GM18511 (cell line): Measurements from ENCODE around the gene PTPN2.

ENCODE experiments used
- ATAC-seq: cut with Tn5 transposase; IDR thresholded peaks from one replicate; pipeline ENCODE4 v1.9.1; 2021; ENCODE audit warnings: mild to moderate bottlenecking, moderate library complexity; ENCODE audit not compliant: unreplicated experiment

PTPN2 gene

DNA sequence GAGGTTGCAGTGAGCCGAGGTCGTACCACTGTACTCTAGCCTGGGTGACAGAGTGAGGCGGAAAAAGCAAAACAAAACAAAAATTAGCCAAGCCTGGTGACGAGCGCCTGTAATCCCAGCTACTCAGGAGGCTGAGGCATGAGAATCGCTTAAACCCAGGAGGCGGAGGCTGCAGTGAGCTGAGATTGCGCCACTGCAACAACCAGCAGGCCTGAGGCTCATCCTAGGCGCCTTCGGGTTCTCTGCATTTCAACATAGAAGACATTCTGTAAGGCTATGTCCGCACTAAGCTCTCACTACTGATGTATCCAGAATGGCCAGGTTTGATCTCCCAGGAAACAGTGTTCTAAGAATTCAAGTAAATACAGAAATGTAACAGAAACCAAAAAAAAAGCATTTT is 23.5 kb downstream of the PTPN2 start:
- no peak for ATAC-seq

DNA sequence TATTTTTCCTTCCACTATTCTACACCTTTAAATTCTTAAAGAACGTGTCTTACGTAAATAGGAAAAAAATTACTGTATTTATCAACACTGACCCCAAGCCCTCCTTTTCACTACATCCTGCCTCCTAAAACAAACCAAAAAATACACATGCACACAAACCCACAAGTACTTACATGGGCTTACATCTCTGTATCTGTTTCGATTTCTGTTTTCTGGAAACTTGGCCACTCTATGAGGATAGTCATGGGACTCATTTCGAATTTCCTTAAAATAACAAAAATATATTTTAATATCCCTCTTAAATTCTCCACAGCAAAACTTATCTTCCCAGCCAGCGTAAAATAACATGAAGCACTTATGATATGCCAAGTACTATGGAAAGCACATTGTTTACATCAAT is 25.0 kb downstream of the PTPN2 start:
- no peak for ATAC-seq

DNA sequence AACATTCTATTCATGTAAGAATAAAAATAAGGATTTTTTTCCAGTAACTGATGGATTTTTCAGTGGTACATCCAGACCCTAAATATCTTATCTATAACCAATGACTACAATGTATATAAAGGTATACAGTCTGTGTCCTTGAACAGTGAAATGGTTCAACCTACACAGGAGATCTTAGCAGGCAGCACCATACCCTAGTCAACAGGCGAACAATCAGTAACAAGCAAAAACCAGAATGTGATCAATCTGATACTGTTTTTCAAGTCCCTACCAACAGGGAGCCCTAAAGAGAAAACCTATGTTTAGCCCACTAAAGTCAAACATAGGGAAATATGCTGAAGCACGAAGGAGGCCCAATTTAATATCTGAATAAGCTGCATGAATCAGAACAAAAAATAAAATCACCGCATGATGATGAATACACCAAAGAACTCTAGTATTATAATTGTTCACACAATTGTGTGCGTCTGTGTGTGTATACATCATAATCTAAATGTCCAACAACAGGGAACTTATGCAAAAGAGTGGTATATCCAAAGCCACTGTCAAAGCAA is 26.0 kb downstream of the PTPN2 start:
- no peak for ATAC-seq

DNA sequence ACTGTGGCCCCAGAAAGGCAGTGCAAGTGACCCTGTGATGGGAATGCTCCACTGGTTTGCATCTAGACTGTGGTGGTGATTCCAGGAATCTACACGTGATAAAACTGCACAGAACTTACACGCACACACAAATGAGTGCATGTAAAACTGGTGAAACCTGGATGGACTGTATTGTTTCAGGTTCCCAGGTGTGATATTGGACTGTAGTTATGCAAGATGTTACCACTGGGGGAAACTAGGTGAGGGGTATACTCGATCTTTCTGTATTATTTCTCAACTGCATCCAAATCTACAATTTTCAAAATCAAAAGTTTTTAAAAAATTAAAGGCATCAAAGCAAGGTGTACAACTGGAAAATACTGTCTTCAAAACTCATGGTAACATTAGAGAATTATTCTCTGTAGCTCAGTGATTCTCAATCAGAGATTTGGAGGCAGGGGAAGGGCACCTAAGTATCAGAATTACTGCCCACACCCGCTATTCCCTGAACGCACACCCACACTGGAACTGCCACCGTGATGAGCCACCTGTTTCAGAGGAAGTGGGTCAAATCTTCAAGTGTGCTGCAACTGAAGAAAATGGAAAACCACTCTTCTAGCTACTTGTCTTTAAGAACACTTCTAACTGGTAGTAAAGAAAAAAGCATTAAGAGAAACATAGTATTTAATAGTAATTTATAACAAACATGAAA is 26.7 kb downstream of the PTPN2 start:
- no peak for ATAC-seq

DNA sequence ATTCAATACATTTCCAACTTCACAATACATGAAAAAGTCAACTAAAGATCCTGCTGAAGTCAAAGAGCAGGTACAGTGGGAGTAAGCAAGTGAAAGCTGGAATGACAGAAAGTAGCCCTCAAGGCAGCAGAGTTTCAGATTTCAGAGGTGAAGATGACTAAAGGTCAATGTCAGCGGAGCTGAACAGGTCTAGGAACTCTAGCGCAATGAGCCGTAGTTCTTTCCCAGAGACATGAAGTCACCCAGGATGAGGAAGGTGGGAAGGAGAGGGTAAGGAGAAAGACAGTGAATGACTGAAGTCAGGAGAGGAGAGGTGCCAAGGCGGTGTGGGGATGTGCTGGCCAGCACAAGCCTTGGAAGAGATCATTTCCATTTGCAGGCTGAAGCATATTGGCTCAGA is 28.1 kb downstream of the PTPN2 start:
- no peak for ATAC-seq

DNA sequence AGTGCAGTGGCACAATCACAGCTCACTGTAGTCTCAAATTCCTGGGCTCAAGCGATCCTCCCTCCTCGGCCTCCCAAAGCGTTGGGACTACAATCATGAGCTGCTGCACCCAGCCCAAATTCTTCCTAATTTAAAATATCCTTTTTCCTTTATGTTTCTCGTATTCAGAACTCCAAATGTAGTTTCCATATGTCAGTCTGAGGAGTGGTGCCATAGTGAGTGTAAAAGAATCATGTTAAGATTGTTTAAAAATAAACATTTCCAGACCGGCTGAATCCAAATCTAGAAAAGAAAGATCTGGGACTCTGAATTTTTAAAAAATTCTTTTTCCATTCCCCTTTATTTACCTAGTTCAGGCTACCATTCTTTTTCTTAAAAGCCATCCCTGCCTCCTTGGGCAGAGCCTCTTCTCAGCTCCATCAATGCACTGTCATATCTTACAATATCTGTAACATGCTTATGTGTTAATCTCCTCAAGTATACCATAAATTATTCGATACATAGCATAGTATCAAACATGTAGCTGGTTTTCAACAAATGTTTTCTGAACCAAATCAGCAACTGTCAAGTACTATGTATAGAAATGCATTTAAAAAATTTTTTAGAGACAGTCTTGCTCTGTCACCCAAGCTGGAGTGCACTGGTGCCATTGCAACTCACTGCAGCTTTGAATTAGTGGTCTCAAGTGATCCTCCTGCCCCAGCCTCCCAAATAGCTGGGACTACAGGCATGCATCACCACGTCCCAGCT is 31.3 kb downstream of the PTPN2 start:
- ATAC-seq: no peak

DNA sequence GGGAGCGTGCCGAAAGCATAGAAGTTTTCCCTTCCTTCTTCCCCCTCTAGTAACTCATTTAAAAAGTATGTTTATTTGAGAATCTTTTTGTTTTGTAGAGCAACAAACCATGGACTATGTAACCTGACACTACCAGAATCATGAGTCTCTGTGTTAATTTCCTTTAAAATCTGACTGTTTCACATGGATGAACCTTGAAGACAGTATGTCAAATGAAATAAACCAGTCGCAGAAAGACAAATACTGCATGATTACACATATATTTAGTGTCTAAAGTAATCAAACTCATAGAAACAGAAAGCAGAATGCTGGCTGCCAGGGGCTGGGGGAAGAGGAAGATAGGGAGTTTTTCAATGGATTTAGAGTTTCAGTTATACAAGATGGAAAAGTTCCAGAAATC is 32.3 kb downstream of the PTPN2 start:
- no peak for ATAC-seq

DNA sequence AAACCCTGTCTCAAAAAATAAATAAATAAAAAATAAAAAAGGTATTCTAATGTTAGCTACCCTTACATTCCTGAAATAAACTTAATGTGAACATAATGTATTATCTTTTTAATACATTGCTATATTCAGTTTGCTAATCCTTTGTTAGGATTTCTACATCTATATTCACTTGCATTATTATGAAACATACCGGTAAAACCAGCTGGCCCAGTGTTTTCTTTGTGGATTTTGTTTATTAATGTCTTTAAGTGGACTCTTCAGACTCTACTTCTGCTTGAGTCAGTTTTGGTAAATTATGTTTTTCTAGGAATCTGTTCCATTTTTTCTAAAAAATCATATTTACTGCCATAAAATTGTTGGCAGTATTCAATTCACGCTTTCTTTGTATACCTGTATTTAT is 34.5 kb downstream of the PTPN2 start:
- no peak for ATAC-seq

DNA sequence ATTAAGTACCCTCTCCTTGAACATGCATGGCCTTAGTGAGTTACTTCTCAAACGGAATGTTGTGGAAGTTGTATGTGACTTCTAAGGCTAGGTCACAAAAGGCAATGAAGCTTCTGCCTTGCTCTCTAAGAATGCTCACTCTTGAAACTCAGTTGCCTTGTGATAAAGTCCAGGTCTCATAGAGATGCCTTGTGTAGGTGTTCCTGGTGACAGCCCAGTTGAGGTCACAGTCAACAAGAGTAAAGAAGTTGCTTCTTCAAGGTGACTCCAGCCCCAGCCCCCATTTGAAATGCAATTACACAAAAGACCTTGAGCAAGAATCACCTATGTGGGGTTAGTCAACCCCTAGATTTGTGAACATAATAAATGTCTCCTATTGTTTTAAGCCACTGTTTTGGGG is 35.6 kb downstream of the PTPN2 start:
- ATAC-seq: no peak

DNA sequence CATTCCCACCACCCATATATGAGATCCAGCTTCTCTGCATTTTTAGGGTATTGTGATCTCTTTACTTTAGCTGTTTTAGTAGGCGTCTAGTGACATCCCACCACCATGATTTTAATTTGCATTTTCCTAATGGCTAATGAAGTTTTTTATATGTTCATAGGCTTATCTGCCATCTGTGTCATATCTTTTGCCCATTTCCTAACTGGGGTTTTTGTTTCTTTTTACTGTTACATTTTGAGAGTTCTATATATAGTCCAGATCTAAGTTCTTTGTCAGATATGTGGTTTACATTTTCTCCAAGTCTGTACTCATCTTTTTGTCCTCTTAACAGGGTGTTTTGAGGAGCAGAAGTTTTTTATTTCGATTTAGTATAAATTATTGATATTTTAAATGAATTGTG is 39.6 kb downstream of the PTPN2 start:
- no peak for ATAC-seq

DNA sequence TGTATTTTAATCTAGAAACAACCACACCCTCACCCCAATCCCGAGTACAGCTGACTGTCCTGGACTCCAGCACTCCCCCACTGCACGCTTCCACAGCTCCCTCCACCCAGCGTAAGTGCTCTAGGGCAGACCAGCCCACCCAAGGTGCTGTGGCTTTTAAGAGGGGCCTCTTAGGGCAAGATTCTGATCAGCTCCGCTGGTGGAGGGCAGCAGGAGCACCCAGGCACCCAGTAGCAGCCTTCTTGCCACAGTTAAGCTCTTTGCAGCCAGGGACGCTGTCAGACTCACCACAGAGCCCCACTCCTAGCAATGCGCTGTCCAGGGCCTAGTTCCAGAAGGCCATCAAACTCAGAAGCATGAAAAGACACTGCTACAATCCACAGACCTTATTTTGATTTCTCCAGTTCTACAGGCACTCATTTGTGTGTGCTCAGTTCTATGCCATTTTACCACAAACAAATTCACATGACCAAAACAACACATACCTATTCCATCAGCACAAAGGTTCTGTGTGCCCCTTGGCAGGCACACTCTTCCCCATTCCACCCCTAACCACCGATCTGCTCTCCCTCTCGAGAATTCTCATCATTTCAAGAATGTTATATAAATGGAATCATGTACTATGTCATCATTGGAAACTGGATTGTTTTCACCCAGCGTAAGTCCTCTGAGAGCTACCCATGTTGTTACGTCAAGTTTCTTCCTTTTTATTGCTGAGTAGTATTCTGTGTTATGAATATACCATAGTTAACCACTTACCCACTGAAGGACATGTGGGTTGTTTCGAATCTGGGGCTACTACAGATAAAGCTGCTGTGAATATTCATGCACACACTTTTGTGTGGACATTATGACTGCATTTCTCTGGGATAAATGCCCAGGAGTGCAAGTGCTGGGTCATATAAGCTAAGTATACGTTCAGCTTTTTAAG is 40.4 kb downstream of the PTPN2 start:
- no peak for ATAC-seq

DNA sequence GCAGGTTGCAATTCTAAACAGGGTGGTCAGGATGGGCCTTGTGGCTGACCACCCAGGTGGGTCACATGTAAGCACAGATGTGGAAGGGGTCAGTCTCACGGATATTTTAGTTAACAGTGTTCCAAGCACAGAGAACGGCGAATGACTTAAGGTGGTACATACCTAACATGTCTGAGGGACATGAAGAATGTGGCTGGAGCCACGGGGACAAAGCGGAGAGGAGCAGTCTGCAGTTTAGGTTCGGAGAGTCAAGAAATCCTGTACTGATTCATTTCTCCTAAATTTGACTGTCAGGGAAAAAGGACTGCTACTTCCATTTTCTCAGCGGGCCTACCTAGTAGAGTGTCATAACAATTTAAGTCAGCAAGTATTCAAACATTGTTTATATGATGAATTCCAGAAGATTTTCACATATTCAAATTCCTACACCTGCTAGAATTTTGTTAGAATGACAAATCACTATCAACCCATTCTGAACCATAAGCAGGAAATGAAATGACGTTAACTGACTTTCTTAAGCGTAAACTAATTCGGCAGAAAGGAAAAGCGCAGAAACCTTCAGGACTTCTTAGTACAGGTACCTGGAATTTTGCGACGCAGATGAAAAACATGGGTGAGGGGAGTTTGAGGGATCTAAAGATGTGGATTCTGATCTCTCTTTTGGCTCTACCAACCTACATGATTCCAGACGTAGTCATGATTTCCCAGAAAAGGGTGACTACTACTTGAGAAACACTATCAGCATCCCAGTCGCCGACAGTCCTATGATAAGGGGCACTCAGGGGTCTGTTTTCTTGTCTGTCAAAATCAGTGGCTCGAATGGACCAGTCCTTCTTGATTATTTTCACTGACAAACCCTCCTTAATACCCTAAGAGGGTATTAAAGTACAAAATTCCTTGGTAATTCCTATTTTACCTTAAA is 41.3 kb downstream of the PTPN2 start:
- no peak for ATAC-seq

DNA sequence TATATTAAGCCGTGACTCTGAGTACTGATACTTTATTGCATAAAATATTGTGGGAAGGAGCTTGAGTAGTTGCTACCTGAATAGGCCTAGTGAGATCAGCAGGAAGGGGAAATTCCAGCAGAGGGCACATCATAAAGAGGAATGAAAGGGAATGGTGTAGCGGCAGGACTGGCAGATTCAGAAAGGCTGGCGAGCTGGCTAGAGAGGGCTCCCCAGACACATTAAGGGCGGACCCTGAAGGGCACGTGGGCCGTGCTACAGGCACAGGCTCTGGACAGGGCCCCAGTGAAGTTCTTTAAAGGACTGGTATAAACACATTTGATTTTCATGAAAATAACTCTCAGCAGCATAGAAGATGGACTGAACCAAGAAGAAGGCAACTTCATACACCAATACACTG is 43.0 kb downstream of the PTPN2 start:
- no peak for ATAC-seq

DNA sequence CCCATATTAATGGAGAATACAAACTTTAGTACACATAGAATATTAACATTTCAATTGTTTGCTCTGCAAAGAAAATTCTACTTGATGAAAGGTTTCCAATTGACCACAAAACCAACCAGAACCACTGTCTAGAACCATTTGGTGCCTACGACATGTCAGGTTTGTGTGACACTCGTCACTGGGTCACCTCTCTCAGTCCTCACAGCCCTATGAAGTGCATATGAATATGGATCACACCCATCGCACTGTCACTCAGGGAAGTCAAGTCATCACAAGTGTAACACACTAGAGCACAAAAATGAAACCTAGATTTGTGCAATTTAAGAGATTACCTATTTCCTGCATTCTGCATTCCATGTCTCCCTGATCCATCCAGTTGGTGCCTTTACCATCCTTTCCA is 43.7 kb downstream of the PTPN2 start:
- ATAC-seq: no peak

DNA sequence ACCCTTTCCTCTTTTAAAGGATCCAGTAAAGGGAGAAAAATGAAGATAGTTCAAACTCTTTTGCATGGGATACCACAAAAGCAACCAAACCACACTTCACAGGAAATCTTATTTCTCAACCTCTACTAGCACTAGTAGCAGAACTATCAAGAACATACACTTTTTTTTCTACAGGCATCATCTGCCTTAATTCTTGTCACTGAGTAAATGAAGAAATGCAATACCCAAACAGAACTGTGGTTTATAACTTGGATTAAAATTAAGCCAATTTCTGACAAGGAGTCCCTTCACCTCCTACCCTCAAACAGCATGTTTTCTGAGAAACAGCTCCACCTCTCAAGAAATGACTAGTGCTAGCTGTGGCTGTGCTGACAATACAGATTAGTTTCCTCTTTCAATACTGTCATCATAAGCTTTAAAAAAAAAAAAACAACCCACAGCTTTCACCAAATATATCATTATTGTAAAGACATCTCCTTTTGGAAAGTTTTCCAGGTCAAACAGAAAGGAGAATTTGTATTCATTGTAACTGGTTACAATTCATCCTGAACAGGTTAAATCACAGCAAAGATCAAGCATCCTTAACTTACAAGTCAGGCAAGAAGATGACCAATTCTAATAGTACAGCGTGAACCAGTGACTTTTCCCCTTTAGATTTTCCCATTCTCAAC is 44.4 kb downstream of the PTPN2 start:
- peak; percentile 77 for ATAC-seq

DNA sequence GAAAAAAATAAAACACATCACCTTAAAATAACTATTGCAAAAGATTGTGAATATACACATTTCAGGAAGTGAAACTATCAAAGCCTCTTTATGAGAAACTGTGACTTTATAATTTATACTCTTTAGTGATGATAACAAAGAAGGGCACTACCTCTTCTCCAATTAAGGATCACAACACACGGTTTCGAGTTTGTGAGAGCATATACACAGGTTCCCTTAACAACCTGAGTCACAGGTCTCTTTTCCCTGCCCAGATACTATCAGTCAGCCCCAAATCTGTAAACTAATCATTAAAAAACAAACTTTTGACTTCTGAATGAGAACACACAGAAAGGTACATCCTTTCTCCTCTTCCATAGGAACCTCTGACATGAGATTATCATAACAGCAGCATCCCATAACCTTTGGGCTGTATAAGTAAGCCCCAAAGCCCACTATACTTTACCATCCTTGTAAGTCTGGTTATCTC is 44.9 kb downstream of the PTPN2 start:
- ATAC-seq: peak; percentile 71

DNA sequence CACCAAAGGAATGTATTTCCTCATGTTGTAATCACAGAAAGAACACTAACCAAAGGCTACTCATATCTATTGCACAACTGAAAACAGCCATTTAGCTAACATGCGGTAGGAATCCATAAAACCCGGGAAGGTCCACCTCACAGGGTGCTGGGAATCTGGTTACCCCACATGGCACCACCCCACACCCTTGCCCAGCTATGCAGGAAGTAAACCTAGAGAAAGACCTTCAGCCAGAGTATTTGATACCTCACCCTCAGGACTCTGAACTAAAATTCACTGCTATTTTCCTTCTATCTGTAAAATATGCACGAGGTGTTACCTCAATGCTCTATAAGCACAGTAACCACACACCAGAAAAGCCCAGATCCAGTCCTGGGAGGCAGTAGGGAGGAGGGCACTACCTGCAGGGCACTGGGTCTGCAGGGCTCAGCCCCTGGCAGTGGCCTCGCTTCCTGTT is 45.8 kb downstream of the PTPN2 start:
- ATAC-seq: no peak

DNA sequence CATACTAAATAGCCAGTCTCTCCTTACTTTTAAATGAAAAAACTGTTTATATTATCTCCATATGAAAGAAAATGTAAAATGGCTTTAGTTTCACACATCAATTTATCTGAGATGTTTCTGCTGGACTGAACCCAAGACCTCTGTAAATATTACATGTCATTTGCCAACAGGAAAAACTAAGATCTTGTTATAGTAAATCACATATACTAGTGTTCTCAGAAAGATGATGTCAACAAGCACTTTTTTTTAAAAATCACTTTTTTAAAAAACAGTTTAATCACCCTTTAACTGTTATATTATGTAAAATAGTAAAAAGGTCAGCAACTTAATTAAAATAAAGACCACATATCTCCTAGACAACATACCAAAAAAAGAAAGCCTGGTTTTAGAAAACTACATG is 46.3 kb downstream of the PTPN2 start:
- ATAC-seq: no peak

DNA sequence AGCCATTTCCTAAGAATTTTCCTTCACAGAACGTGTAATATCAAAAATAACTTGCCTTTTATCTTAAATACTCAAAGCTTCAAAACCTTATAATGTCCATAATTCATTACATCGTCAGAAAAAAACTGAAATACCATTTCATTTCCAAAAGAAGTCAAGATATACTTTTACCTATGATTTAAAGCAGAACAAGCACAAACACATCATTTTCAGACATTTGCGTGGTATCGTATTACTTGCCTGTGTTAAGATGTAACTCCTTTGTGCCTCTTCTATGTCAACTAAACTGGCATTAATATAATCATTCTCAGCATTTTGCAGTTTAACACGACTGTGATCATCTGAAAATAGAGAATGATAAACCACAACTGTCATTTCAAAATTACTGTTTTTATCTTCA is 47.5 kb downstream of the PTPN2 start:
- ATAC-seq: no peak
